Fibroblast of pulmonary artery (primary cell): Measurements from ENCODE around the gene SETBP1.

ENCODE experiments used
- DNase-seq: peaks from one replicate; pipeline ENCODE4 v3.0.0-alpha.2; 2010; ENCODE audit warnings: low read depth
- H3K4me3 ChIP-seq: replicated peaks from 2 replicates; pipeline ENCODE4 v1.5.1; 2011; ENCODE audit warnings: low read depth, mild to moderate bottlenecking, control low read depth, low read length, moderate library complexity
- TF ChIP-seq, protein P1 (sequence below): IDR thresholded peaks from 2 replicates; pipeline ENCODE4 v1.5.1; 2011; ENCODE audit warnings: mild to moderate bottlenecking, control low read depth, low read length, inconsistent platforms; ENCODE audit errors: missing control alignments

The SETBP1 gene

DNA sequence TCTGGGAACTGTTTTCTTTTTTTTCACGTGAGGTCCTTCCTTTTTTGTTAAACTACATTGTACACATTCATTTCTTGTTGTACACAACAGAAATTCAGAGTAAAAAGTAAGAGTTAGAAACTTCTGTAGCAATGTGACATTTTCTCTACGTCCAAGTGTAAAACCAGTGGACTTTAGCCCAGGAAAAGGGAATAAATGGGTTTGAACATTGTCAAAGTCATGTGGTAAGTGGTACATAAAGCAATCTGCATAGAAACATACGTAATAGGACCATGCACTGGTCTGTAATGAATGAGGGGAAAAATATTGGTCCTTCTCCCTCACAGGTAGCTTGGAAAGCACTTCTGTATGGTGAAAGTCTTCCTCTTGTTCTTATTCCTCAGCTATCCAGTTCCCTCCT lies 421.4 kb downstream of the SETBP1 start:
- H3K4me3 ChIP-seq, result no peak overlapping the region
- no peak for DNase-seq
- TF ChIP-seq, protein P1, sequence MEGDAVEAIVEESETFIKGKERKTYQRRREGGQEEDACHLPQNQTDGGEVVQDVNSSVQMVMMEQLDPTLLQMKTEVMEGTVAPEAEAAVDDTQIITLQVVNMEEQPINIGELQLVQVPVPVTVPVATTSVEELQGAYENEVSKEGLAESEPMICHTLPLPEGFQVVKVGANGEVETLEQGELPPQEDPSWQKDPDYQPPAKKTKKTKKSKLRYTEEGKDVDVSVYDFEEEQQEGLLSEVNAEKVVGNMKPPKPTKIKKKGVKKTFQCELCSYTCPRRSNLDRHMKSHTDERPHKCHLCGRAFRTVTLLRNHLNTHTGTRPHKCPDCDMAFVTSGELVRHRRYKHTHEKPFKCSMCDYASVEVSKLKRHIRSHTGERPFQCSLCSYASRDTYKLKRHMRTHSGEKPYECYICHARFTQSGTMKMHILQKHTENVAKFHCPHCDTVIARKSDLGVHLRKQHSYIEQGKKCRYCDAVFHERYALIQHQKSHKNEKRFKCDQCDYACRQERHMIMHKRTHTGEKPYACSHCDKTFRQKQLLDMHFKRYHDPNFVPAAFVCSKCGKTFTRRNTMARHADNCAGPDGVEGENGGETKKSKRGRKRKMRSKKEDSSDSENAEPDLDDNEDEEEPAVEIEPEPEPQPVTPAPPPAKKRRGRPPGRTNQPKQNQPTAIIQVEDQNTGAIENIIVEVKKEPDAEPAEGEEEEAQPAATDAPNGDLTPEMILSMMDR, result no peak

DNA sequence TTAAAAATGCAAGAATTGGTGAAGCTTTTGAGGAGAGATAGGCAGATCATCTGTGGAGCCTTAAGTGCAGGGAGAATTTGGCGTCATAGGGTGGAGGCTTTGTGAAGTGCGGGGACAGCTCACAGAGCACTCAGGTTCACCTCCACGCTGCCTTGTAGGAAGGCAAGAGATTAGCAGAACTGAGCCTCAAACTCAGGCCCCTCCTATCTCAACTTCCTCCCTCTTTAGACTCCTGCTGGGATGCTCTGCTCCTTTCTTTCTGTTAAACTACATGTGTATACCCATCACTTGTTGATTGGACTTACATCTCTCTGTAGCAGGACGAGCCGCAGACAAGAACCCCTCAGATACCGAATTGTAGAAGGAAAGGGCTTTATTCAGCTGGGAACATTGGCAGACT lies 422.2 kb downstream of the SETBP1 start:
- H3K4me3 ChIP-seq, result no peak overlapping the region
- DNase-seq, result no peak

DNA sequence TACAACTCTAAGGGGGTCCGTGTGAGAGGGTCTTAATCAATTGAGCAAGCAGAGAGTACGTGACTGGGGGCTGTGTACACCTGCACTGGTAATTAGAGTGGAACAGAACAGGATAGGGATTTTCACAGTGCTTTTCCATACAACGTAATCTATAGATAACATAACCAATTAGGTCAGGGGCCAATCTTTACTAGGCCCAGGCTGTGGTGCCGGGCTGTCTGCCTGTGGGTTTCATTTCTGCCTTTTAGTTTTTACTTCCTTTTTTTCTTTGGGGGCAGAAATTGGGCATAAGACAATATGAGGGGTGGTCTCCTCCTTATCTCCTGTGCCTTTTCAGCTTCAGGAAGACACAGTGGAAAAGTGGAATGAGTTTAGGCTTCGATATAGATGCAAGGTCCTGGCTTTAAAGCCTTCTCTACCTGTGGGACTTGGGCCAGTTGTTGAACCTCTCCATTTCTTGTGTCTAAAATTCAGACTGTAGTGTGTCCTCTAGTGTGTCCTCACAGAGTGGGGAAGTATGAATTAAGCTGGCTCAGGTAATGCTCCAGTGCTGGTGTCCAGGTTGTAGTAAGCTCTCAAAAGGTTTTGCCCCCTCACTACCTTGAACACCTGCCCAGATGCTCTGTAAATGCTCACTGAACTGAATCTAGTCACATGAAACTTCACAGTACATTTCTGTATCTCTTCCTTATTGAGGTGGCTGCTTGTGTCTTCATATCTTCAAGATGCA lies 422.8 kb downstream of the SETBP1 start:
- DNase-seq, result no peak
- H3K4me3 ChIP-seq, result no peak overlapping the region

More for the DNA sequence above, 422.2 kb downstream of the SETBP1 start:
- TF ChIP-seq, protein P1, result no peak

DNA sequence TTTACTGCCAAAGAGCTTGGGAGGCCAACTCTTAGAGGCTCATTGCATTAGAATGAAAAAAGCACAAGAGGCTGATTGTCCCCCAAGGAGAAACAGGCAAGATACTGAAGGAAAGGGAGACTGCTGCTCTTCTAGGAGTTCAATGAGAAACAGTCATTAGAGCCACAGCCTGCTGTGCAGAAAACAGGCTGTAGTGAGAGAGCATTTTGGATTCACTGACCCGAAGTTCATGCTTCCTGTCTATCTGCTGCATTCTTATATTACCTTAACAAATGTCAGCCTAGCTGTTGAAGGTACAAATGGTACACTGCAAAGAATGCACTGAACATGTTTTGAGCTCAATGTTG lies 423.3 kb downstream of the SETBP1 start:
- no peak overlapping the region for H3K4me3 ChIP-seq
- TF ChIP-seq, protein P1, result no peak
- DNase-seq, result no peak

More for the DNA sequence above, 422.8 kb downstream of the SETBP1 start:
- TF ChIP-seq, protein P1, result no peak

DNA sequence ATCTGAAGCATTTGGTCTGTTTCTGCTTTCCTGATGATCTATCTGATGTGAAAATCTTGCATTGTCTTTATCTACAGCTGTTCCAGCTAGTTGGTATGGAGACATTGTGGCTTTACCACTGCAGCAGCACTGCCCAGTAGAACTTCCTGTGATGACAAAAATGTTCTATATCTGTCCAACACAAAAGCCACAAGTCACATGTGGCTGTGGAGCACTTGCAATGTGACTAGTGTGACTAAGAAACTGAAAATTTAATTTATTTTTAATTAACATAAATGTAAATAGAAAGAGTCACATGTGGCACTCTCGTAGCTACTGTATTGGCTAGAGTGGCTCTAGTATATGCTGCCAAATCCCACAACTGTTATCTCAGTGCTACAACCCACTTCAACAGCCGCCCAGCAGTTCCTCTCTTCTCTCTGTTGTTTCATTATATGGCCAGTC lies 425.7 kb downstream of the SETBP1 start:
- TF ChIP-seq, protein P1, result no peak
- peak; percentile 23 for DNase-seq
- H3K4me3 ChIP-seq, result no peak overlapping the region

DNA sequence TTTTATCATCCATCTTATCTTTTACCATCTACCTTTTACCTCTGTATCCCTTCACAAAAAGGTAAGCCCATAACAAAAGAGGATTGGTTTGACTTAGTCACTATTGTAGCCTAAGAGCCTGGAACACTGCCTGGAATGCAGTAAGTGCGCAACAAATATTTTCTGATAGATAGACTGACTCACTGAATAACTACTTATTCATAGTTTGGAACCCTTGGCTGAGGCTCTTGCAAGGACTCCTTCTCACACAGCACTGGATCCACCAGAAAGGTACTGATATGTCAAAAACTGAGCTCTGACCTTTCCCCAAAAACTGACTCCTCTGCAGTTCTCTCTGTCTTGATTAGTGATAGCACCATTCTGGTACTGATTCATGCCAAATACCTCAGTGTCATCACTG lies 426.7 kb downstream of the SETBP1 start:
- no peak overlapping the region for H3K4me3 ChIP-seq
- DNase-seq, result peak; percentile 49
- TF ChIP-seq, protein P1, result no peak

DNA sequence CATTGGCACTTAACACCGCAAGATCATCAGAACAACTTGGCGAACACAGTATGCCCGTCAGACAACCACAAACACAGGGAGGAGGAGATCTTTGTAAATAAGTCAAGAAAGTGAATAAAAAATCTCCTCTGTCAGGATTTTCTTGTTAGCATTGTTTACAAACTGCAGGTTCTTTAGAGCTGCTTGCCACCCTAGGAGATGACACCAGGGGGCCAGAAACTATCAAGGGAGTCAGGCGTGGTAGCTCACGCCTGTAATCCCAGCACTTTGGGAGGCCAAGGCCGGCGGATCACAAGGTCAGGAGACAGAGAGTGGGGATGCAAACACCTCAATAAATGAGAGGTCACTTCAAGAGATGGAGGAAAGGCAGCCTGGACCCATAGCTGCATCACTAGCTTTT lies 428.1 kb downstream of the SETBP1 start:
- TF ChIP-seq, protein P1, result no peak
- no peak overlapping the region for H3K4me3 ChIP-seq
- DNase-seq, result no peak
